HepG2 (cell line): ENCODE measurements around the gene TMEM223. TPM values are rescaled to one million over a fixed set of nuclear protein-coding genes. Genes with fewer than 3 reads are reported as not detected.
A peak's percentile ranks its signal among the peaks of the same experiment; 100 is the strongest.

Experiments used
- HOXA7 ChIP-seq: sonication (generic); formaldehyde crosslinking; IDR thresholded peaks from 2 replicates; pipeline ENCODE4 v1.8.1; 2022; ENCODE audit warnings: mild to moderate bottlenecking, missing genetic modification reagents, moderate library complexity
- MTF1 ChIP-seq: sonication (generic); formaldehyde crosslinking; IDR thresholded peaks from 2 replicates; pipeline ENCODE4 v1.5.0; 2020; ENCODE audit warnings: missing genetic modification reagents
- NFE2 ChIP-seq: sonication (generic); formaldehyde crosslinking; IDR thresholded peaks from 2 replicates; pipeline ENCODE4 v1.4.0; 2020; ENCODE audit warnings: missing genetic modification reagents
- NFE2L1 ChIP-seq: sonication (generic); formaldehyde crosslinking; IDR thresholded peaks from 2 replicates; pipeline ENCODE4 v1.4.0; 2020; ENCODE audit warnings: missing genetic modification reagents, mild to moderate bottlenecking, borderline replicate concordance
- NFIB ChIP-seq: sonication (generic); formaldehyde crosslinking; IDR thresholded peaks from 2 replicates; pipeline ENCODE4 v1.9.0; 2021; ENCODE audit warnings: missing genetic modification reagents, mild to moderate bottlenecking, borderline replicate concordance
- NR1H2 ChIP-seq: sonication (generic); formaldehyde crosslinking; IDR thresholded peaks from 2 replicates; pipeline ENCODE4 v1.8.1; 2022; ENCODE audit warnings: low read depth, missing genetic modification reagents, borderline replicate concordance
- POLR2A ChIP-seq, 2 experiments: IDR thresholded peaks; 2 replicates each; pipeline ENCODE4 v1.6.1; 2011; ENCODE audit warnings: low read depth in 2 of 2, low read length in 2 of 2, mild to moderate bottlenecking in 1 of 2, moderate library complexity in 1 of 2; ENCODE audit not compliant: insufficient read depth in 1 of 2
- SSRP1 ChIP-seq: IDR thresholded peaks from 2 replicates; pipeline ENCODE4 v1.6.1; 2016; ENCODE audit warnings: control low read depth
- TARDBP ChIP-seq: sonication (generic); formaldehyde crosslinking; IDR thresholded peaks from 2 replicates; pipeline ENCODE4 v1.8.0; 2022; ENCODE audit warnings: mild to moderate bottlenecking, missing genetic modification reagents
- TEAD2 ChIP-seq: sonication (generic); formaldehyde crosslinking; IDR thresholded peaks from 2 replicates; pipeline ENCODE4 v1.9.0; 2021; ENCODE audit warnings: missing genetic modification reagents
- ZNF101 ChIP-seq: sonication (generic); formaldehyde crosslinking; IDR thresholded peaks from 2 replicates; pipeline ENCODE4 v1.4.0; 2020; ENCODE audit warnings: mild to moderate bottlenecking, low read depth, missing genetic modification reagents, borderline replicate concordance
- ZNF124 ChIP-seq: sonication (generic); formaldehyde crosslinking; IDR thresholded peaks from 2 replicates; pipeline ENCODE4 v1.4.0; 2020; ENCODE audit warnings: missing genetic modification reagents
- ZNF160 ChIP-seq: sonication (generic); formaldehyde crosslinking; IDR thresholded peaks from 2 replicates; pipeline ENCODE4 v1.8.0; 2022; ENCODE audit warnings: mild to moderate bottlenecking, inconsistent platforms, missing genetic modification reagents
- ZNF546 ChIP-seq: sonication (generic); formaldehyde crosslinking; conservative IDR thresholded peaks from 2 replicates; pipeline ENCODE4 v1.8.1; 2023; ENCODE audit warnings: mild to moderate bottlenecking, missing genetic modification reagents
- ZNF776 ChIP-seq: sonication (generic); formaldehyde crosslinking; IDR thresholded peaks from 2 replicates; pipeline ENCODE4 v1.4.0; 2020; ENCODE audit warnings: mild to moderate bottlenecking, missing genetic modification reagents
- ZNF790 ChIP-seq: sonication (generic); formaldehyde crosslinking; IDR thresholded peaks from 2 replicates; pipeline ENCODE4 v1.8.0; 2022; ENCODE audit warnings: missing genetic modification reagents, mild to moderate bottlenecking, borderline replicate concordance
- polyA plus RNA-seq, 8 experiments: library from polyadenylated mRNA; depleted of rRNA in 3 of 8; stranded (reverse) in 7 of 8; unstranded in 1 of 8; fragments of >200 nt; fragmentation: Illumina TruSeq in 4 of 8; extraction: Trizol in 4 of 8; gene quantifications; 2 replicates each; pipeline versions ENCODE4 v1.2.1 to v1.2.3, GENCODE V29; 2011 to 2016; ENCODE audit warnings: low read depth in 4 of 8, missing spikeins in 1 of 8, mixed read lengths in 1 of 8; ENCODE audit not compliant: insufficient read depth in 1 of 8
- total RNA-seq, 5 experiments: library from RNA; depleted of rRNA; stranded (reverse); fragments of >200 nt; fragmentation: Illumina TruSeq; extraction: Trizol; gene quantifications; 2 replicates each; pipeline ENCODE4 v1.2.3, GENCODE V29; 2016; ENCODE audit warnings: low read depth in 1 of 5
- TF ChIP-seq, protein P1 (sequence below): IDR thresholded peaks from 2 replicates; pipeline ENCODE4 v1.6.1; 2016; ENCODE audit warnings: mild to moderate bottlenecking
- TF ChIP-seq, protein P2 (sequence below): IDR thresholded peaks from 2 replicates; pipeline ENCODE4 v1.6.1; 2016; ENCODE audit warnings: missing biosample characterization, missing genetic modification reagents, low read depth
- TF ChIP-seq, protein P3 (sequence below): sonication (generic); formaldehyde crosslinking; IDR thresholded peaks from 2 replicates; pipeline ENCODE4 v1.4.0; 2020; ENCODE audit warnings: missing genetic modification reagents
- TF ChIP-seq, protein P4 (sequence below), 2 experiments: IDR thresholded peaks; 2 replicates each; pipeline ENCODE4 v1.6.1; 2011 to 2012; ENCODE audit warnings: low read length in 2 of 2, borderline replicate concordance in 1 of 2, low read depth in 1 of 2, mild to moderate bottlenecking in 1 of 2, moderate library complexity in 1 of 2
- TF ChIP-seq, protein P5 (sequence below): IDR thresholded peaks from 2 replicates; pipeline ENCODE4 v1.6.1; 2016; ENCODE audit warnings: low read depth, borderline replicate concordance

TMEM223 gene
- total and polyA plus RNA-seq, 2 of the 13 experiments (the other 11 are each of a cell fraction or from before 2014, with no cell fraction given) = 19.5 to 24.9 TPM

DNA sequence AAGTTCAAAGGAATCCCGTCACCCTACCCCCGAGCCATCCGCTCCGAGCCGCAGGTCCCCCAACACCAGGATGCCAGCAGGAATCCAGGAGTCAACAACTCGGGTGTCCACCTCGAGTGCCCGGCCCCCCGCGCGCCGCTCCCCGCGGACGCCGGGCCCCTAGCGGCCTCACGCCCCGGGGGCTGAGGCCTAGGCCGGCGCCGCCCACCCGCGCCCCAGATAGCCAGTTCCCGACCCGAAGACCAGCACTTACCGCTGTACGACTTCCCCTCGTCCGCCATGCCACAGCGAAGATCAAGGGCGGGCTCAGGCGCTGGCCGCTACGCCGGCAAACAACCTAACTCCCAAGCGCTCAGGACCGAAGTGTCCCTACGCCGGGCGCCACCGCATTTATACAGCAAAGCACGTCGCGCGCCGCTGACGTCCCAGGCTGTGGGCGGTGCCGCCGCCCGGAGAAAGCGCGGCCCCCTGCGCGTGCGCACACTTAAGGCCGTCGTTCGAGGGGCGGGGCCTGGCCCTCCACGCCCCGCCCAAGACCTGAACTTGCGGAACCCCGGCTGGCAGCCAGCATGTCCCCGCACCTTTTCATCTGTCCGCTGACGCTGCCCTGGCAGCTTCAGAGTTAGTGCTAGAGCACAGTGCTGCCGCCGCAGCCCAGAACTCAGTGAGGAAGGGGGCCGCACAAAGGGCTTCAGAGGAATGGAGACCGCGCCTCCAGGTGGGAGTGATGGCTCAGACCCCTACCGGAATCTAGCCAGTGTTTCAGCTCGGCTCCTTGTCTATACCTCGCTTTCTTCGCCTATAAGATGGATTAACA, 13.5 kb upstream of the TMEM223 start, which contains the start of gene NXF1 (continued):
- peak; percentile 74; the same call in 1 of the 2 replicates for TF ChIP-seq ZNF546 (CRISPR knock-in tag)
- no peak for TF ChIP-seq NFE2L1 (CRISPR knock-in tag)
- TF ChIP-seq TEAD2 (CRISPR knock-in tag) = no peak
- TF ChIP-seq, protein P1, sequence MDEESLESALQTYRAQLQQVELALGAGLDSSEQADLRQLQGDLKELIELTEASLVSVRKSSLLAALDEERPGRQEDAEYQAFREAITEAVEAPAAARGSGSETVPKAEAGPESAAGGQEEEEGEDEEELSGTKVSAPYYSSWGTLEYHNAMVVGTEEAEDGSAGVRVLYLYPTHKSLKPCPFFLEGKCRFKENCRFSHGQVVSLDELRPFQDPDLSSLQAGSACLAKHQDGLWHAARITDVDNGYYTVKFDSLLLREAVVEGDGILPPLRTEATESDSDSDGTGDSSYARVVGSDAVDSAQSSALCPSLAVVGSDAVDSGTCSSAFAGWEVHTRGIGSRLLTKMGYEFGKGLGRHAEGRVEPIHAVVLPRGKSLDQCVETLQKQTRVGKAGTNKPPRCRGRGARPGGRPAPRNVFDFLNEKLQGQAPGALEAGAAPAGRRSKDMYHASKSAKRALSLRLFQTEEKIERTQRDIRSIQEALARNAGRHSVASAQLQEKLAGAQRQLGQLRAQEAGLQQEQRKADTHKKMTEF = peak; percentile 94
- 0 out of 2 replicates have a peak, but pooled peaks have one; percentile 54 for TF ChIP-seq ZNF790 (CRISPR knock-in tag)
- peak; percentile 96 for TF ChIP-seq ZNF124 (CRISPR knock-in tag)
- TF ChIP-seq SSRP1 (CRISPR knock-in tag) = no peak; the same call in 1 of the 2 replicates
- TF ChIP-seq POLR2A (IDR thresholded peaks at IDR 0.05; ENCODE audit: insufficient read depth in 1 of 2, low read depth in 2 of 2, low read length in 2 of 2) = peak; percentile 100
- TF ChIP-seq NFIB (CRISPR knock-in tag) = no peak
- TF ChIP-seq, protein P2, sequence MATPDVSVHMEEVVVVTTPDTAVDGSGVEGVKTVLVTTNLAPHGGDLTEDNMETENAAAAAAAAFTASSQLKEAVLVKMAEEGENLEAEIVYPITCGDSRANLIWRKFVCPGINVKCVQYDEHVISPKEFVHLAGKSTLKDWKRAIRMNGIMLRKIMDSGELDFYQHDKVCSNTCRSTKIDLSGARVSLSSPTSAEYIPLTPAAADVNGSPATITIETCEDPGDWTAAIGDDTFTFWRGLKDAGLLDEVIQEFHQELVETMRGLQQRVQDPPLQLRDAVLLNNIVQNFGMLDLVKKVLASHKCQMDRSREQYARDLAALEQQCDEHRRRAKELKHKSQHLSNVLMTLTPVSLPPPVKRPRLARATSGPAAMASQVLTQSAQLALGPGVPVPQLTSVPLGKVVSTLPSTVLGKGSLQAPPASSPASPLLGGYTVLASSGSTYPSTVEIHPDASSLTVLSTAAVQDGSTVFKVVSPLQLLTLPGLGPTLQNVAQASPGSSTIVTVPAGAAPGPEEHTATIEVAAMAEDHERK (CRISPR knock-in tag) = peak; percentile 82
- TF ChIP-seq, protein P3, sequence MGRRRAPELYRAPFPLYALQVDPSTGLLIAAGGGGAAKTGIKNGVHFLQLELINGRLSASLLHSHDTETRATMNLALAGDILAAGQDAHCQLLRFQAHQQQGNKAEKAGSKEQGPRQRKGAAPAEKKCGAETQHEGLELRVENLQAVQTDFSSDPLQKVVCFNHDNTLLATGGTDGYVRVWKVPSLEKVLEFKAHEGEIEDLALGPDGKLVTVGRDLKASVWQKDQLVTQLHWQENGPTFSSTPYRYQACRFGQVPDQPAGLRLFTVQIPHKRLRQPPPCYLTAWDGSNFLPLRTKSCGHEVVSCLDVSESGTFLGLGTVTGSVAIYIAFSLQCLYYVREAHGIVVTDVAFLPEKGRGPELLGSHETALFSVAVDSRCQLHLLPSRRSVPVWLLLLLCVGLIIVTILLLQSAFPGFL (CRISPR knock-in tag) = no peak
- TF ChIP-seq ZNF160 (CRISPR knock-in tag) = 0 out of 2 replicates have a peak, but pooled peaks have one; percentile 59
- TF ChIP-seq NFE2 (CRISPR knock-in tag) = no peak
- no peak; the same call in 1 of the 2 replicates for TF ChIP-seq ZNF101 (CRISPR knock-in tag)
- TF ChIP-seq, protein P4, sequence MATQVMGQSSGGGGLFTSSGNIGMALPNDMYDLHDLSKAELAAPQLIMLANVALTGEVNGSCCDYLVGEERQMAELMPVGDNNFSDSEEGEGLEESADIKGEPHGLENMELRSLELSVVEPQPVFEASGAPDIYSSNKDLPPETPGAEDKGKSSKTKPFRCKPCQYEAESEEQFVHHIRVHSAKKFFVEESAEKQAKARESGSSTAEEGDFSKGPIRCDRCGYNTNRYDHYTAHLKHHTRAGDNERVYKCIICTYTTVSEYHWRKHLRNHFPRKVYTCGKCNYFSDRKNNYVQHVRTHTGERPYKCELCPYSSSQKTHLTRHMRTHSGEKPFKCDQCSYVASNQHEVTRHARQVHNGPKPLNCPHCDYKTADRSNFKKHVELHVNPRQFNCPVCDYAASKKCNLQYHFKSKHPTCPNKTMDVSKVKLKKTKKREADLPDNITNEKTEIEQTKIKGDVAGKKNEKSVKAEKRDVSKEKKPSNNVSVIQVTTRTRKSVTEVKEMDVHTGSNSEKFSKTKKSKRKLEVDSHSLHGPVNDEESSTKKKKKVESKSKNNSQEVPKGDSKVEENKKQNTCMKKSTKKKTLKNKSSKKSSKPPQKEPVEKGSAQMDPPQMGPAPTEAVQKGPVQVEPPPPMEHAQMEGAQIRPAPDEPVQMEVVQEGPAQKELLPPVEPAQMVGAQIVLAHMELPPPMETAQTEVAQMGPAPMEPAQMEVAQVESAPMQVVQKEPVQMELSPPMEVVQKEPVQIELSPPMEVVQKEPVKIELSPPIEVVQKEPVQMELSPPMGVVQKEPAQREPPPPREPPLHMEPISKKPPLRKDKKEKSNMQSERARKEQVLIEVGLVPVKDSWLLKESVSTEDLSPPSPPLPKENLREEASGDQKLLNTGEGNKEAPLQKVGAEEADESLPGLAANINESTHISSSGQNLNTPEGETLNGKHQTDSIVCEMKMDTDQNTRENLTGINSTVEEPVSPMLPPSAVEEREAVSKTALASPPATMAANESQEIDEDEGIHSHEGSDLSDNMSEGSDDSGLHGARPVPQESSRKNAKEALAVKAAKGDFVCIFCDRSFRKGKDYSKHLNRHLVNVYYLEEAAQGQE (IDR thresholded peaks at IDR 0.05; ENCODE audit: borderline replicate concordance in 1 of 2, low read depth in 1 of 2, low read length in 2 of 2) = peak in 1 of 2 experiments; percentile 81; a peak in 1 of 4 replicates
- TF ChIP-seq, protein P5, sequence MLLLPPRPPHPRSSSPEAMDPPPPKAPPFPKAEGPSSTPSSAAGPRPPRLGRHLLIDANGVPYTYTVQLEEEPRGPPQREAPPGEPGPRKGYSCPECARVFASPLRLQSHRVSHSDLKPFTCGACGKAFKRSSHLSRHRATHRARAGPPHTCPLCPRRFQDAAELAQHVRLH (CRISPR knock-in tag) = peak; percentile 85; the same call in 1 of the 2 replicates
- TF ChIP-seq MTF1 = peak; percentile 59; the same call in 1 of the 2 replicates
- no peak for TF ChIP-seq HOXA7 (CRISPR knock-in tag)
- 0 out of 2 replicates have a peak, but pooled peaks have one; percentile 38 for TF ChIP-seq NR1H2 (CRISPR knock-in tag)
- peak; percentile 52; the same call in 1 of the 2 replicates for TF ChIP-seq TARDBP (CRISPR knock-in tag)
- TF ChIP-seq ZNF776 (CRISPR knock-in tag) = peak; percentile 60; the same call in 1 of the 2 replicates
